Measurements from ENCODE around the gene FCMR. TPM values are rescaled to one million over a fixed set of nuclear protein-coding genes. Genes with fewer than 3 reads are reported as not detected.

FCMR gene
- polyA plus RNA-seq, 2 donors, result 0.90 to 2.5 TPM

DNA sequence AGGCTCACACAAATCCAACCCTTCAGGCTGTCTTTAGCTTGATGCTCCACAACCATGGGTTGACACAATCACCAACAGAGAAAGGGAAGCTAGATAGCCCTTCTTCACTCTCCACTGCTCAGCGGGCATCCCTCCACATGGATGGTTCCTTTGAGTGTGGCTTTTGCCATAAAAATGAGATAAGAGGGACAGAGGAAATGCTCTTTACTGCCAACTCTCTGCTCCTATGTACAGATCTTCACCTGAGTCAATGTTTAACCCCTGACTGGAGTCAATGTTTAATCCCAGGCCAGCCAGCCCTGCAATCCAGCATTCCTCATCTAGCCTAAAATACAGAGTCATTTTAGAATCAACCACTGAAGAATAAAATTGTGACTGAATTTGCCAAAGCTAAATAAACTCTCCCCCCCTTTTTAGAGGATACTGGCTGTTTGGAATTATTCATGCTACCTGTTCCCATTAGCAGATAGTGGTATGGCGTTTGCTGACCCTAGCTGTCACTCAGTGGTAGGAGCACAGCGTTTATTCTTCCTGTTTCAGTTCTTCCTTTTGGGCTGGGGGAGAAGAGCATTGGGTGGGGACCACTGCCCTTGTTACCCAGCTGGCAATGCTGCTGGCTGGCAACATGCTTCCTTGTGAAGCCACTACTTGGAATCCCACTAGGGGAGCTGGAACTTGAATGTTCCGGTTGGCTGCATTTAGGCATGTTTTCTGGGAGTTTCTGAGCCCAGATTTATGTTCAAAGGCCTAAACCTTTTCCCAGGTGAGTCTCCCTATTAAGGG is 29.8 kb upstream of the FCMR start:
- H3K4me1 ChIP-seq (ENCODE audit: control insufficient read depth in 2 of 2, insufficient read depth in 2 of 2, low read length in 1 of 2), result peaks cover 0 to 12% of the 10 kb centered on the region in 2 donors
- no peak overlapping the region for H3K4me3 ChIP-seq (ENCODE audit: low read depth in 1 of 2, low read length in 2 of 2)
- H3K27me3 ChIP-seq (ENCODE audit: control insufficient read depth in 1 of 2, insufficient read depth in 2 of 2, low read length in 2 of 2), result no peaks in the 10 kb centered on the region
- 73 to 75% methylated on average over 4 of the region's 4 CpGs for WGBS, 2 donors
- no peaks in the 10 kb centered on the region for H3K36me3 ChIP-seq (ENCODE audit: control insufficient read depth in 2 of 2, insufficient read depth in 2 of 2, low read length in 1 of 2)
- H3K9me3 ChIP-seq (ENCODE audit: control insufficient read depth in 2 of 2, insufficient read depth in 1 of 2, low read depth in 1 of 2, low read length in 1 of 2), result no peaks in the 10 kb centered on the region
- H3K27ac ChIP-seq (ENCODE audit: low read depth in 2 of 2, low read length in 1 of 2), result peak overlapping the region; percentile 53 to 94

DNA sequence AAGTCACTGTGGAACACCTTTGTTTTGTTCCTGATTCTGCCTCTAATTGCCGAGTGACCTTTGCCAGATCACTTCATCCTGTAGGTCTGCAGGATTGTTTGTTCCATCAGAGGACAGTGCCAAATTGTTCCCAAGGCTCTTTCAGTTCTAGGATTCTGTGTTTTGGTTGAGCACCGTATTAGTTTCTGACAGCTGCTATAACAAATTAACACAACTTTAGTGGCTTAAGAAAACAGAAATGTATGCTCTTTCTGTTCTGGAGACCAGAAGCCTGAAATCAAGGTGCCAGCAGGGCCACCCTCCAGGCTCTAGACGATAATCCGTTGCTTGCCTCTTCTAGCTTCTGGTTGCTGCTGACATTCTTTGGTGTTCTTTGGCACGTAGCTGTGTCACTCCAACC is 27.9 kb upstream of the FCMR start:
- Histone ChIP-seq H3K27me3 (ENCODE audit: control insufficient read depth in 1 of 2, insufficient read depth in 2 of 2, low read length in 2 of 2) (no peaks in the 10 kb centered on the region), H3K4me1 (ENCODE audit: control insufficient read depth in 2 of 2, insufficient read depth in 2 of 2, low read length in 1 of 2) (peaks cover 0 to 12% of the 10 kb centered on the region in 2 donors), H3K4me3 (ENCODE audit: low read depth in 1 of 2, low read length in 2 of 2) (no peak overlapping the region), H3K9me3 (ENCODE audit: control insufficient read depth in 2 of 2, insufficient read depth in 1 of 2, low read depth in 1 of 2, low read length in 1 of 2) (no peaks in the 10 kb centered on the region), H3K36me3 (ENCODE audit: control insufficient read depth in 2 of 2, insufficient read depth in 2 of 2, low read length in 1 of 2) (no peaks in the 10 kb centered on the region), H3K27ac (ENCODE audit: low read depth in 2 of 2, low read length in 1 of 2) (no peak overlapping the region)
- 90 to 94% methylated on average over 5 of the region's 5 CpGs for WGBS, 2 donors

DNA sequence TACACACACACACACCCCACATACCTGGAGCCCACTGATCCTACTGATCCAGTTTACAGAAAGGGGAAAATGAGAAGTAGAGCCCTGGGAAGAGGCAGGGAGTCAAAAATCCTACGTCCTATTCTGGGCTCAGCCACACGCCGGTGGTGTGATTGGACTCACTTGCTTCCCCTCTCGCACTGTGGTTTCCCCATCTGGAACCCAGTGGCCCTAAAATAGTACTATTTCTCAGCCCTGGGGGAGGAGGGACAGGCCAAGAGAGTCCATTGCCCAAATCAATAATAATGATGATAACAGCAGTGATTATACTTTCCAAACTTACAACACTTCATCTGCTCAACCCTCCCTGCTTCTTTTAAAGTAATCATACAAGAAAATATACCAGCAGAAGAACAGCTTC is 27.5 kb upstream of the FCMR start:
- 88 to 89% methylated on average over 4 of the region's 4 CpGs for WGBS, 2 donors
- peaks cover 0 to 12% of the 10 kb centered on the region in 2 donors for H3K4me1 ChIP-seq (ENCODE audit: control insufficient read depth in 2 of 2, insufficient read depth in 2 of 2, low read length in 1 of 2)
- no peaks in the 10 kb centered on the region for H3K36me3 ChIP-seq (ENCODE audit: control insufficient read depth in 2 of 2, insufficient read depth in 2 of 2, low read length in 1 of 2)
- H3K4me3 ChIP-seq (ENCODE audit: low read depth in 1 of 2, low read length in 2 of 2), result no peak overlapping the region
- no peaks in the 10 kb centered on the region for H3K27me3 ChIP-seq (ENCODE audit: control insufficient read depth in 1 of 2, insufficient read depth in 2 of 2, low read length in 2 of 2)
- no peak overlapping the region for H3K27ac ChIP-seq (ENCODE audit: low read depth in 2 of 2, low read length in 1 of 2)
- H3K9me3 ChIP-seq (ENCODE audit: control insufficient read depth in 2 of 2, insufficient read depth in 1 of 2, low read depth in 1 of 2, low read length in 1 of 2), result no peaks in the 10 kb centered on the region

DNA sequence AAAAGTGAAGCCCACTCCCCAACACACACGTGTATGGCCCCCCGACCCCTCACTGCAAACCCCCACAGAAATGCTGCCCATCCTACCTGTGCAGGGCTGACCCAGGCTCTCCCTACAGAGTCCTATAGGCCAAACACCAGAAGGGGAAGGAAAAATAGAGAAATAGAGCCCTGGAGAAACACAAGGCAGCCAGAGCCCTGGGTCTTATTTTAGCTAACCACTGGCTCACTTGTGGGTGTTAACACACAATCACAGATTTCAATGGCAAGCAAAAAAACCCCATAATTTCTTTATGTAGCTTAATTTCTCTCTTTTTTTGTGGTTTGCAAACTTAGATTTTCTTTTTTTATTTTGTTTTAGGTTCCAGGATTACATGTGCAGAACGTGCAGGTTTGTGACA is 25.5 kb upstream of the FCMR start:
- Histone ChIP-seq H3K4me1 (ENCODE audit: control insufficient read depth in 2 of 2, insufficient read depth in 2 of 2, low read length in 1 of 2) (peaks cover 0 to 5% of the 10 kb centered on the region in 2 donors), H3K27me3 (ENCODE audit: control insufficient read depth in 1 of 2, insufficient read depth in 2 of 2, low read length in 2 of 2) (no peaks in the 10 kb centered on the region), H3K4me3 (ENCODE audit: low read depth in 1 of 2, low read length in 2 of 2) (no peak overlapping the region), H3K27ac (ENCODE audit: low read depth in 2 of 2, low read length in 1 of 2) (no peak overlapping the region), H3K36me3 (ENCODE audit: control insufficient read depth in 2 of 2, insufficient read depth in 2 of 2, low read length in 1 of 2) (no peaks in the 10 kb centered on the region), H3K9me3 (ENCODE audit: control insufficient read depth in 2 of 2, insufficient read depth in 1 of 2, low read depth in 1 of 2, low read length in 1 of 2) (no peaks in the 10 kb centered on the region)
- 78% methylated on average over 3 of the region's 3 CpGs for WGBS, 2 donors

DNA sequence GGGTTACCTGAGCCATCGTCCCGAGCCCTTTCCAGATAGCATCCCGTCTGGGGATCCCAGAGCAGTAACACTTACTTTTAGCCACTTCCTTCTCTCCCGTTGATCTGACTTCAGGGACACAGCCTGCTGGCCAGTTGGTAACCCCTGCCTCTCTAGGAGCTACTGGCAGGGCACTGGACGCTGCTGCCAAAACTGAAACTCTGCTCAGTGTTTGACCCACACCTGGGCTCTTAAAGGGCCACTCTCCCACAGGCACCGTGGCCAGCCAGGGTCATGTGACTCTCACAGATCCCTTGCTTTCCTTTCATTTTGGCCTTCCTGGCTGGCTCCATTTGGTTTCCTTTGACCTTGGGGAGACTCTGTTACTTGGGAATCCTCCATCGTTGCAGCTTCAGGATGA is 24.5 kb upstream of the FCMR start, which contains the start of gene PIGR:
Gene PIGR, minus strand, starts transcription at position 206 of the 400 bp plus-strand sequence. CDS start 5,935 bp downstream, outside the sequence.
- H3K4me3 ChIP-seq (ENCODE audit: low read depth in 1 of 2, low read length in 2 of 2), result no peak within 1 kb of the TSS
- H3K27ac ChIP-seq (ENCODE audit: low read depth in 2 of 2, low read length in 1 of 2), result no peak within 1 kb of the TSS
- peaks cover 0 to 2% of the 10 kb centered on the region in 2 donors for H3K4me1 ChIP-seq (ENCODE audit: control insufficient read depth in 2 of 2, insufficient read depth in 2 of 2, low read length in 1 of 2)
- H3K27me3 ChIP-seq (ENCODE audit: control insufficient read depth in 1 of 2, insufficient read depth in 2 of 2, low read length in 2 of 2), result no peaks in the 10 kb centered on the region
- H3K36me3 ChIP-seq (ENCODE audit: control insufficient read depth in 2 of 2, insufficient read depth in 2 of 2, low read length in 1 of 2), result no peaks in the 10 kb centered on the region
- H3K9me3 ChIP-seq (ENCODE audit: control insufficient read depth in 2 of 2, insufficient read depth in 1 of 2, low read depth in 1 of 2, low read length in 1 of 2), result no peaks in the 10 kb centered on the region
- 59 to 71% methylated on average over 7 of the region's 7 CpGs for WGBS, 2 donors

DNA sequence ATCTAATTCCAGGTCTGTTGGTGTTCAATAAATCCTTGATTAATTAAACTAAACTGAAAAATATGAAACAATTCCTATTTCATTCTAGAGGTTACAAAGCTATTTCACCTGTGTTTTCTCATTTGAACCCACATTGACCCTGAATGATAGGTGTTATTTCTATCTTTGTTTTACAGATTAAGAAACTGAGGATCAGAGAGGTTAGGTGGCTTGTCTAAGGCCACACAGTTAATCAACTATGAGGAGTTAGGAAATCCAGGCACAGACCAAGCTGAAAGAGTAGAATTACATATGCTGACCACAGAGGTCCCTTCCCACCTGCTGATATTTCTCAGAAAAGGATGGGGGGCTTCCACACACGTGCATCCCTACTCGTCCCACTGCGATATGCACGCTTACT is 24.0 kb upstream of the FCMR start:
- WGBS, 2 donors, result 91 to 92% methylated on average over 4 of the region's 4 CpGs

DNA sequence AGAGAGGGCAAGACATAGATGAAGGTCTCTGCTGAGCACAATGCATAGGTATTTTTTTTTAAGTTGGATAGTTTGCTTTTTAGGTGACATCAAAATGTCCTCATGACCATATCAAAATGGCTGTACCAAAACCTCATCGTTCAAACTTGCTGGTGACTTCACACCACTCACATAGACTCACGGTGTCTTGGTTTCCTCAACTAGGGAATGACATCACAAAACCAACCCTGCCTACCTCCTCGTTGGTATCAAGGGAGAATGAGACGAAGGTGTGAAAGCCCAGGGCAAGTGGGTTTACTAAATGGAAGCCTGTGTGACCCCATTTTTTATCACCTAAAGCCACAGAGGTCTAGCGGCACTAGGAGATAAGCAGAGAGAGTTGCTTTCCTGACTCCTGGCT is 23.0 kb upstream of the FCMR start:
- no peak overlapping the region for H3K4me3 ChIP-seq (ENCODE audit: low read depth in 1 of 2, low read length in 2 of 2)
- no peaks in the 10 kb centered on the region for H3K27me3 ChIP-seq (ENCODE audit: control insufficient read depth in 1 of 2, insufficient read depth in 2 of 2, low read length in 2 of 2)
- WGBS, 2 donors, result 67 to 69% methylated on average over 5 of the region's 5 CpGs
- H3K36me3 ChIP-seq (ENCODE audit: control insufficient read depth in 2 of 2, insufficient read depth in 2 of 2, low read length in 1 of 2), result no peaks in the 10 kb centered on the region
- H3K9me3 ChIP-seq (ENCODE audit: control insufficient read depth in 2 of 2, insufficient read depth in 1 of 2, low read depth in 1 of 2, low read length in 1 of 2), result no peaks in the 10 kb centered on the region
- no peak overlapping the region for H3K27ac ChIP-seq (ENCODE audit: low read depth in 2 of 2, low read length in 1 of 2)
- peaks cover 0 to 2% of the 10 kb centered on the region in 2 donors for H3K4me1 ChIP-seq (ENCODE audit: control insufficient read depth in 2 of 2, insufficient read depth in 2 of 2, low read length in 1 of 2)

More for the DNA sequence above, 24.0 kb upstream of the FCMR start:
- no peaks in the 10 kb centered on the region for H3K36me3 ChIP-seq (ENCODE audit: control insufficient read depth in 2 of 2, insufficient read depth in 2 of 2, low read length in 1 of 2)
- no peak overlapping the region for H3K4me3 ChIP-seq (ENCODE audit: low read depth in 1 of 2, low read length in 2 of 2)
- no peak overlapping the region for H3K27ac ChIP-seq (ENCODE audit: low read depth in 2 of 2, low read length in 1 of 2)
- no peaks in the 10 kb centered on the region for H3K27me3 ChIP-seq (ENCODE audit: control insufficient read depth in 1 of 2, insufficient read depth in 2 of 2, low read length in 2 of 2)
- H3K4me1 ChIP-seq (ENCODE audit: control insufficient read depth in 2 of 2, insufficient read depth in 2 of 2, low read length in 1 of 2), result peaks cover 0 to 2% of the 10 kb centered on the region in 2 donors
- H3K9me3 ChIP-seq (ENCODE audit: control insufficient read depth in 2 of 2, insufficient read depth in 1 of 2, low read depth in 1 of 2, low read length in 1 of 2), result no peaks in the 10 kb centered on the region

DNA sequence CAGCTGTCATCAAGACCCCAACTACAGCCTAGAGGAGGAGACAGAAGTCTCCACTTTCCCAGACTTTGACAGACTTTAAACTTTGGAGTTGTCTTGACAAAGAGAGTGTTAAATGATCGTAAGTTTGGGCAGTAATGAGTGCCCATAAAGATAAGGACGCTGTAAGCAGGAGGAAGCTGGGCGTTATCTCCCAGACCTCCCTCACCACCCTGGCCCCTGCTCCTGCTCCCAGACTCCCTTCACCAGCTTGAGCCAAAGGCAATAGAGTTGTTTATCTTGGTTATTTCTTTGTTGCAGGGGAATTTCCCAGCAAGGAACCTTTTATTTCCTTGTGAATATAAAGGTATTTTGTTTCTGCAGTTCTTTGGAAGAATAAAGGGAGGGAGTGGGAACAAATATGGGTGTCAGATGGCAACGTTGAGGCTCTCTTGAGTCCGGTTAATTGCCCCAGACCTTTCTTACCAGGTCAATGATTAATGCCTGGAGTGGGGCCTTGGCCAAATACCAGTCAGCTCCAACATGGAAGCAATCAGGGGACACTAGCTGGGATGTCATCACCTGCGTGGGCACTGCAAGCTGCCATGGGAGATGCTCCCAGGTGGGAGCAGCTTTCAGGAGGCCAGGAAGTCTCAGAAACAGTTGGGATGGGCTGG is 20.2 kb upstream of the FCMR start:
- 32 to 59% methylated on average over 6 of the region's 6 CpGs for WGBS, 2 donors

DNA sequence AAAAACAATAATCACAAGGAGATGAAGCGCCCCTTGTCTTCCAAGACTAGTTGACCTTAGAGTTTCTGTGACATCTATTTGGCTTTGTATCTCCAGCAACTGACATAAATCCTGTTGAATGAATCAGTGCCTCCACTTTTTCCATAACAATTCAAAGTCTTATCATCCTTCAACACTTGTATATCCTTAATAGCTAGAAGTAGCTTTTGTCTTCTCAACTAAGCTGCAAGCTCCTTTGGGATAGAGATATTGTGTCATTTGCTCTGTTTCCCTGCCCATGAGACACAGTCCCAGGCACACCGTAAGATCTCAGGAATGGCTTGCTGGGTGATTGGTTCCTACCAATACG is 18.8 kb upstream of the FCMR start:
- Histone ChIP-seq H3K27me3 (ENCODE audit: control insufficient read depth in 1 of 2, insufficient read depth in 2 of 2, low read length in 2 of 2) (no peaks in the 10 kb centered on the region), H3K4me1 (ENCODE audit: control insufficient read depth in 2 of 2, insufficient read depth in 2 of 2, low read length in 1 of 2) (peaks cover 0 to 2% of the 10 kb centered on the region in 2 donors), H3K27ac (ENCODE audit: low read depth in 2 of 2, low read length in 1 of 2) (peak overlapping the region; percentile 63 to 78), H3K36me3 (ENCODE audit: control insufficient read depth in 2 of 2, insufficient read depth in 2 of 2, low read length in 1 of 2) (no peaks in the 10 kb centered on the region), H3K4me3 (ENCODE audit: low read depth in 1 of 2, low read length in 2 of 2) (no peak overlapping the region), H3K9me3 (ENCODE audit: control insufficient read depth in 2 of 2, insufficient read depth in 1 of 2, low read depth in 1 of 2, low read length in 1 of 2) (no peaks in the 10 kb centered on the region)
- WGBS, 2 donors, result 71 to 90% methylated on average over 3 of the region's 3 CpGs

More for the DNA sequence above, 20.2 kb upstream of the FCMR start:
- H3K27ac ChIP-seq (ENCODE audit: low read depth in 2 of 2, low read length in 1 of 2), result no peak overlapping the region
- no peaks in the 10 kb centered on the region for H3K27me3 ChIP-seq (ENCODE audit: control insufficient read depth in 1 of 2, insufficient read depth in 2 of 2, low read length in 2 of 2)
- H3K36me3 ChIP-seq (ENCODE audit: control insufficient read depth in 2 of 2, insufficient read depth in 2 of 2, low read length in 1 of 2), result no peaks in the 10 kb centered on the region
- H3K4me1 ChIP-seq (ENCODE audit: control insufficient read depth in 2 of 2, insufficient read depth in 2 of 2, low read length in 1 of 2), result peaks cover 0 to 2% of the 10 kb centered on the region in 2 donors
- H3K4me3 ChIP-seq (ENCODE audit: low read depth in 1 of 2, low read length in 2 of 2), result no peak overlapping the region
- H3K9me3 ChIP-seq (ENCODE audit: control insufficient read depth in 2 of 2, insufficient read depth in 1 of 2, low read depth in 1 of 2, low read length in 1 of 2), result no peaks in the 10 kb centered on the region

Measured in esophagus (tissue), 2 donors.